ENCODE results near the gene TRIM67.

TRIM67 gene

GRCh38 chr1:231183639-231184590 is 22.1 kb downstream of the TRIM67 start:
- DNase-seq (ENCODE audit: low read depth, low spot score), result no peak

DNA sequence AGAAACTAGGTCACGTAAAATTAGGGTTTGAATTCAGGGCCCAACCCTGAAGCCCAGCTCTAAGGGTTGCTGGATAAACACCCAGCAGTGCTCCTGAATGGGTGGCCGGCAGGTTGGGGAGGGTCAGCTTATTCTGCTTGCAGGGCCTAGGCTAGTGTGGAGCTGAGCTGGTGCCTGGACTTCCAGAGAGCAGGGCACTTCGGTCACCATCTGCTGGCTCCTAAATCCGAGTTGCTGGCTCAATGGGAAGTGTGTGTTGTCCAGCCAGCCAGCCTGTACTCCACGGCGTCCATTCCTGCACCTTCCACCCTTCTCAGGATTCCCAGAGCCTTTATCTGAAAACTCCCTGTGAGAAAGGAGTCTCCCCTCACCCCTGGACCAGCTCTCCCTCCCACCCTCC is 23.0 kb downstream of the TRIM67 start:
- no peak for DNase-seq (ENCODE audit: low read depth, low spot score)

DNA sequence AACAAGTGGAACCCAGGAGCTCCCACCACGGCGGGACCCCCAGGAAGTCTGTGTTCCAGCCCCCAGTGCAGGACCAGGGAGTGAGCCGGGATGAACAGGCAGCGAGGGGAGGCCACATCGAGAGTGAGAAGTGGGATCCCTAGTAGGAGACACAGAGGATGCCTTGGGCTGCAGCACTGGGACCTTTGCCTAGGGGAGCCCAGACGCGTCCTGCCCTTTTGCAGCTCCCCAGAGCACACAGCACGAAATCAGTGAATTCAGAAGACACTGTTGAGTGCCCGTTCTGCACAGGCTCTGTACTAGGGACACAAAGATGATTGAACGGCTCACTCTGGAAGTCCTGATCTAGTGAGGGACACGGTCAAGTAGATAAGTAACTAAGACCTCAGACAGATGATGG is 23.5 kb downstream of the TRIM67 start:
- DNase-seq (ENCODE audit: low read depth, low spot score), result no peak

GRCh38 chr1:231186356-231187115 is 24.7 kb downstream of the TRIM67 start:
- no peak for DNase-seq (ENCODE audit: low read depth, low spot score)

GRCh38 chr1:231187571-231187970 is 25.7 kb downstream of the TRIM67 start:
- no peak for DNase-seq (ENCODE audit: low read depth, low spot score)

DNA sequence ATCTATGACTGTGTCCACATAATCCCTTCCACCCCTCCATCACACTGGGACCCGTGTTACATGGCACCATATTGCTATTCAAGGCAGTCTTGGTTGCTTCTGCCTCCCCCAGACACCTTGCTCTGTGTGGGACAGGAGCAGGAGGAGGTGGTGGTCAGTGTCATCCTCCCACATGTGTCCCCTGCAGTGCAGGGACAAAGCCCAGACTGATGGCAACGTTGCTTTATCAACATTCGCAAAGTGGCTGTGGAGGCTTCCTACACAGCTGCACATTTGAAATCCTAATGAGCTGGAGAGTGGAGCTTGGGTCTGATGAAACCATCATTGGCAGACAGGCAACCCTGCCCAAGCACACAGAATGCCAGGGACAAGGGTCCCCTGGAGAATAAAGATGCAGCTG is 26.2 kb downstream of the TRIM67 start:
- no peak for DNase-seq (ENCODE audit: low read depth, low spot score)

DNA sequence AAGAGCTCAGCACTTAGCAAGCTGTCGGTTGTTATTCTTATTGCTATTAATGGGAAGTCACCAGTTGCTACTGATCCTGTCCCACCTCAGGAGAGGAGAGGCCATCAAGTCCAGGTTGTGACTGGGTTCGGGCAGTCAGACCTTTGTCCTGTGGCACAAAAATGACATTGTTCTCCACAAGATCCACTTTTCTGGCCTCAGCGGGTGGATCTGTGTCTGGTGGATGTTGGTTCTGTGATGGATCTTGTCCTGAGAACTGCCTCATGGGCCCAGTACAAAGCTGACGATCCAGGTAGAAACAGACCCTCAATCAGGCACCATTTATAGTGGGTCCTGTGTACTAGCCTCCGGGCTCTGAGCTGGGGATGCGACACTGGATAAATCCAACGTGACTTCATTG is 26.9 kb downstream of the TRIM67 start:
- DNase-seq (ENCODE audit: low read depth, low spot score), result no peak

GRCh38 chr1:231189683-231190270 is 27.9 kb downstream of the TRIM67 start:
- no peak for DNase-seq (ENCODE audit: low read depth, low spot score)

GRCh38 chr1:231190456-231190855 is 28.6 kb downstream of the TRIM67 start:
- no peak for DNase-seq (ENCODE audit: low read depth, low spot score)

DNA sequence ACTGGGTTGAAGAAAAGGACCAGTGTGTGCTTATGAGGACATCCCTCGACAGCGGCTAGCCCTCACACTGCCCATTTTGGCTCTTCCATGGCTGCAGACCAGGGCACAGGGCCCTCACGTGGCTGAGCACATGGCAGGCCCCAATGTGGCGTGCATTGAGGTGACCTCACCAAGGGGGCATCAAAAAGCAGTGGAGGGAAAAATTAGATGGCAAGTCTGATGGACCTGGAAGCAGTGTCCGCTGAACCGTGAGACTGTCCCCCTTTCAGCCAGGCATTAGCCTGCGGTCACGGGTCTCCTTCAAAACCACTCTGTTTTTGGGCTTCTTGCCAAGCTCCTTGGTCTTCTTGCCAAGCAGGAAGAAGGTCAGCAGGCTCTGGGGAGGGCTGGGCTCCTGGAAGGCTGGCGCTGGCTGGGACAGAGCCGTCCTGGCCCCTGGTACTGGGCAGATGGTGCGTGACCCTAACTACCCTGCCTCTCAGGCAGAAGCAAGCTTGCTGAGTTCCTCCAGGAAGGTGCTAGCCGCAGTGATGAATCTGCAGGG is 30.8 kb downstream of the TRIM67 start:
- DNase-seq (ENCODE audit: low read depth, low spot score), result no peak

DNA sequence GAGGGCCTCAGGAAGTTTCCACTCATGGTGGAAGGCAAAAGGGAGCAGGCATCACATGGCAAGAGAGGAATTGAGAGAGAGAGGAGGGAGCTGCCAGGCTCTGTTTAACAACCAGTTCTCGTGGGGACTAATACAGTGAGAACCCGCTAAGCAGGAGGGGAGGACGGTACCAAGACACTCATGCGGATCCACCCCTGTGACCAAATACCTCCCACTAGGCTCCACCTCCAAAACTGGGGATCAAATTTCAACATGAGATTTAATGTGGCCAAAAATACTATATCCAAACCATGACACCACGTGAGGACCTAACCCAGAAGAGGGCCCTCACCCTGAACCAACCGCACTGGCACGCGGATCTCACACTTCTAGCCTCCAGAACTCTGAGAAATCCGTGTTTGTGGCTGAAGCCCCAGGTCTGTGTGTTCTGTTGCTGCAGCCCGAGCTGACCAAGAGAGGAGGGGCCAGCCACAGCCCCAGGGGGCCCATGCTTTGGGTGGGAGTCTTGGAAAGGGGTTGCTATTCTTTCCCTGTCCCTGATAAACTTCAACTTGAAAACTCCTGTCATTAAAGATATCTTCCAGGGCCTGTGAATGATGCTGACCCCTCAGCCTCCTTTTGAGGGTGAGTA is 32.0 kb downstream of the TRIM67 start:
- no peak for DNase-seq (ENCODE audit: low read depth, low spot score)

GRCh38 chr1:231194476-231194842 is 32.6 kb downstream of the TRIM67 start:
- DNase-seq (ENCODE audit: low read depth, low spot score), result no peak

GRCh38 chr1:231194843-231195516 is 33.1 kb downstream of the TRIM67 start:
- DNase-seq (ENCODE audit: low read depth, low spot score), result peak; percentile 23

- no peak for DNase-seq (ENCODE audit: low read depth, low spot score)
Measured at GRCh38 chr1:231196307-231196706, 34.4 kb downstream of the TRIM67 start.

- no peak for DNase-seq (ENCODE audit: low read depth, low spot score)
Measured at GRCh38 chr1:231196728-231197127, 34.9 kb downstream of the TRIM67 start.

DNA sequence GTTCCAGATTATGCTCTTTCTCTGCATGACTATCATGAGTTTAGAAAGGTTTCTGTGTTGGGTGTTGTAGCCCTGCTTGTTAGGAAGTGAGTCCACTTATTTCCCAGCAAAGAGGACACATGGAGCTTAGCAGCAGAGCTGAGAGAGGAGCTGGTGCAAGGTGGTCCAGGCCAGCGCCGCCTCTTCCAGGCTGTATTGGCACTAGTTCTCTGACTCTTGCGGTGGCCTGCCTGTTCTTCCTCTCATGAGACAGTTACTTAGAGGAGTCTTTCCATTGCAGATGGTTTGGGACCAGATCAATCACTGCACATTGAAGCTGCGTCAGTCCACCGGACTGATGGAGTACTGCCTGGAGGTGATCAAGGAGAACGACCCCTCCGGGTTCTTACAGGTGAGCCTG is 38.0 kb downstream of the TRIM67 start:
- no peak for DNase-seq (ENCODE audit: low read depth, low spot score)

DNA sequence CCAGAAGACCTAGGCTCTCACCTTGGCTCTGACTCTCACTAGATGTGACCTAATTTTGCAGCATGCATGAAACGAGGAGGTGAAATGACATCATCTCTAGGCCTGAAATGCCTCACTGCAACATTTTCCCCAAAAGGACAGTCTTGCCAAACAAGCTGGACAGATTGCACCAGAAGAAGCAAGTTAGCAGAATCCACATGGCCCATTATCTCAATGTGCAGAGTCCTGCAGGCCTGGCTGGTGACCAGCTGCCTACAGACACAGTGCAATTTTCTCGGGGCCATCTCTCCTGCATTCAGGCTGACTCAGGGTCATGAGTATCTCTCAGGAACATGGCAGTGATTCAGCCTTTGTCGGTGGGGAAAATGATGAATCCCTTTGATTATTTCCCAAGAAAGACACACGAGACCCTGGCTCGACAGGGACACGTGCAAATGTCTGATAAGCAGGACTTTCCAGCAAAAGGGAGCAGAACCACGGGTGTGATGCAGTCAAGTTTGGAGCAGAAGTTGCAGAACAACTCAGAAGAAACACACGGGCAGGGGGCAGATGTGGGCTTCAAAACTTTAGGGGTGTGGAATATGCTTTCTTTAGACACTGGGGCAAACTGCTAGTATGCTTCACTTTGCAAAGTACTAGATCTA is 38.7 kb downstream of the TRIM67 start:
- DNase-seq (ENCODE audit: low read depth, low spot score), result no peak

DNA sequence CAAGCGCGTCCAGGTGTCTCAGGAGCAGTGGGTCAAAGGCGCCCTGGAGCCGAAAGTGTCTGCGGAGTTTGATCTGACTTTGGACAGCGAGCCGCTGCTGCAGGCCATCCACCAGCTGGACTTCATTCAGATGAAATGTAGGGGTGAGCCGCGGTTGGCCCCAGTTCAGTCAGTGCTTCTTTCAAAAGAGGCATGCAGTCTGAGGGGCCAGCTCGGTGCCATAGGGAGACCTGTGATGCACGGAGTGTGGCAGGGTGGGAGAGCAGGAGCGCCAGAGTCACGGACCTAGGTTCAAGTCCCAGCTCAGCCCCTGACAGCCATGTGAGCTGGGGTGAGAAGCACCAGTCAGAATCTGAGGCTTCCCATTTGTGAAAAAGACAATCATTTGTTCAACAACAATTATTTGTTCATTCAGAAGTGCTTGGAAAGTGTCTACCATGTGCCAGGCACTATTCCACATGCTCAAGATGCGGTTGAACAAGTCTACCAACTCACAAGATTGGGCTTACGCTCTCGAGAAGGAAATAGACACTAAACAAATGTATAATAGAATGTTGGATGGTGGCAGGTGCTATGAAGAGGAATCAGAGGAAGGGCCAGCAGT is 39.6 kb downstream of the TRIM67 start:
- no peak for DNase-seq (ENCODE audit: low read depth, low spot score)

GRCh38 chr1:231201979-231202633 is 40.2 kb downstream of the TRIM67 start:
- DNase-seq (ENCODE audit: low read depth, low spot score), result no peak
